Measurements from ENCODE around the gene LINGO3.
A peak's percentile ranks its signal among the peaks of the same experiment; 100 is the strongest.

Gene LINGO3

DNA sequence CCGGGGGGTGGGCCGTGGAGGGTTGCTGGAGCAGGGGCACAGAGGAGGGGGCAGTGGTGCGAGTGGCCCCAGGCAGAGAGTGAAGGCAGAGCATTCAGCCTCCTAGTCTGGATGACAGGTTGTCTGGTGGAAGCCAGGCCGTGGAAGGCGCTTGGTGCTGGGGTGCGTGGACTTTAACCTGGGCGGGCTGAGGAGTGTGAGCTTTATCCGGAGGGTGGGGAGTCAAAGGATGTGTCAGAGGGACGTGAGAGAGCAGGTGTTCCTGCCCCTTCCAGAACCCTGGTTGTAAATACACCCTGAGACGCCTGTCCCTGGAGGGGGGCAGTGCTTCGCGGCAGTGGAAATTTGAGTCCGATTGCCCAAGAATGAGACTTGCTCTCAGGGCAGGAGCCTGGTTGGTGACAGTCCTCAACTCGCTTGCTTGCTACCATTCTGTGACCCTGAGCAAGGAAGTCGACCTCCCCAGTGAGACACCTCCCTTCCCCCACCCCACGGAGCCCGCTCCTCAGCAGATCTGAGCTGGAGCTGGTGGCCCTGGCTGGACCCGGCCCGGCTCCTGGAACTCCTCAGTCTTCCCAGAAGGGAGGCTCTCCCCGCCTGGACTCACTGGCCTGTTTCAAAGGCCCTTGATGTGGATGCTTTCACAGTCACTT is 22.8 kb upstream of the LINGO3 start:
- Histone ChIP-seq H3K27ac (ENCODE audit: extremely low read depth, low read depth, low read length) (peak overlapping the region; percentile 12), H3K4me3 (ENCODE audit: low read depth, low read length) (no peak overlapping the region), H3K9me3 (ENCODE audit: control insufficient read depth, insufficient read depth, low read depth, low read length) (no peaks in the 10 kb centered on the region), H3K36me3 (ENCODE audit: control insufficient read depth in 2 of 2, insufficient read depth in 1 of 2, low read length in 2 of 2) (peaks cover 0 to 15% of the 10 kb centered on the region in 2 experiments; a peak in 2 of 3 replicates), H3K4me1 (ENCODE audit: control insufficient read depth, insufficient read depth, low read length) (peaks cover 14% of the 10 kb centered on the region)
- POLR2A ChIA-PET: no interaction called here
- CTCF ChIA-PET: no interaction called here
- TF ChIP-seq KLF1 (tag by site-specific recombination; IDR thresholded peaks at IDR 0.05): peak; percentile 48
- TF ChIP-seq TRIM28 (IDR thresholded peaks at IDR 0.05; ENCODE audit: borderline replicate concordance, low read length): no peak
- no peak for TF ChIP-seq ZNF777 (tag by site-specific recombination; IDR thresholded peaks at IDR 0.05; ENCODE audit: borderline replicate concordance)
- TF ChIP-seq, protein P1, sequence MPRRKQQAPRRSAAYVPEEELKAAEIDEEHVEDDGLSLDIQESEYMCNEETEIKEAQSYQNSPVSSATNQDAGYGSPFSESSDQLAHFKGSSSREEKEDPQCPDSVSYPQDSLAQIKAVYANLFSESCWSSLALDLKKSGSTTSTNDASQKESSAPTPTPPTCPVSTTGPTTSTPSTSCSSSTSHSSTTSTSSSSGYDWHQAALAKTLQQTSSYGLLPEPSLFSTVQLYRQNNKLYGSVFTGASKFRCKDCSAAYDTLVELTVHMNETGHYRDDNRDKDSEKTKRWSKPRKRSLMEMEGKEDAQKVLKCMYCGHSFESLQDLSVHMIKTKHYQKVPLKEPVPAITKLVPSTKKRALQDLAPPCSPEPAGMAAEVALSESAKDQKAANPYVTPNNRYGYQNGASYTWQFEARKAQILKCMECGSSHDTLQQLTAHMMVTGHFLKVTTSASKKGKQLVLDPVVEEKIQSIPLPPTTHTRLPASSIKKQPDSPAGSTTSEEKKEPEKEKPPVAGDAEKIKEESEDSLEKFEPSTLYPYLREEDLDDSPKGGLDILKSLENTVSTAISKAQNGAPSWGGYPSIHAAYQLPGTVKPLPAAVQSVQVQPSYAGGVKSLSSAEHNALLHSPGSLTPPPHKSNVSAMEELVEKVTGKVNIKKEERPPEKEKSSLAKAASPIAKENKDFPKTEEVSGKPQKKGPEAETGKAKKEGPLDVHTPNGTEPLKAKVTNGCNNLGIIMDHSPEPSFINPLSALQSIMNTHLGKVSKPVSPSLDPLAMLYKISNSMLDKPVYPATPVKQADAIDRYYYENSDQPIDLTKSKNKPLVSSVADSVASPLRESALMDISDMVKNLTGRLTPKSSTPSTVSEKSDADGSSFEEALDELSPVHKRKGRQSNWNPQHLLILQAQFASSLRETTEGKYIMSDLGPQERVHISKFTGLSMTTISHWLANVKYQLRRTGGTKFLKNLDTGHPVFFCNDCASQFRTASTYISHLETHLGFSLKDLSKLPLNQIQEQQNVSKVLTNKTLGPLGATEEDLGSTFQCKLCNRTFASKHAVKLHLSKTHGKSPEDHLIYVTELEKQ (tag by site-specific recombination; IDR thresholded peaks at IDR 0.05; ENCODE audit: borderline replicate concordance): no peak
- no peak for TF ChIP-seq SALL2 (tag by site-specific recombination; IDR thresholded peaks at IDR 0.05; ENCODE audit: borderline replicate concordance)
- TF ChIP-seq ZSCAN4 (tag by site-specific recombination; IDR thresholded peaks at IDR 0.05): no peak
- TF ChIP-seq ZNF169 (tag by site-specific recombination; IDR thresholded peaks at IDR 0.05): no peak
- peak; percentile 51 for TF ChIP-seq GLIS1 (tag by site-specific recombination; IDR thresholded peaks at IDR 0.05)
- TF ChIP-seq ZNF133 (tag by site-specific recombination; IDR thresholded peaks at IDR 0.05): no peak
- no peak for TF ChIP-seq ZNF114 (tag by site-specific recombination; IDR thresholded peaks at IDR 0.05)
- TF ChIP-seq ZNF175 (tag by site-specific recombination; IDR thresholded peaks at IDR 0.05): no peak
- TF ChIP-seq ZNF416 (tag by site-specific recombination; IDR thresholded peaks at IDR 0.05): no peak
- TF ChIP-seq ZNF239 (tag by site-specific recombination; IDR thresholded peaks at IDR 0.05): no peak
- TF ChIP-seq SETDB1 (IDR thresholded peaks at IDR 0.05; ENCODE audit: insufficient read length, low read length): no peak
- TF ChIP-seq KLF8 (tag by site-specific recombination; IDR thresholded peaks at IDR 0.05): no peak
- no peak for TF ChIP-seq KLF9 (tag by site-specific recombination; IDR thresholded peaks at IDR 0.05; ENCODE audit: low read depth)
- TF ChIP-seq ZNF23 (tag by site-specific recombination; IDR thresholded peaks at IDR 0.05; ENCODE audit: borderline replicate concordance): no peak
- TF ChIP-seq ZNF391 (tag by site-specific recombination; IDR thresholded peaks at IDR 0.05; ENCODE audit: borderline replicate concordance, low read depth): no peak
- TF ChIP-seq ZNF768 (tag by site-specific recombination; IDR thresholded peaks at IDR 0.05): no peak
- peak; percentile 42 for TF ChIP-seq SP2 (tag by site-specific recombination; IDR thresholded peaks at IDR 0.05)
- TF ChIP-seq HOXC10 (CRISPR knock-in tag; IDR thresholded peaks at IDR 0.05): no peak
- no peak for TF ChIP-seq ZNF843 (tag by site-specific recombination; IDR thresholded peaks at IDR 0.05)
- TF ChIP-seq ZNF621 (tag by site-specific recombination; IDR thresholded peaks at IDR 0.05): no peak
- TF ChIP-seq, protein P2, sequence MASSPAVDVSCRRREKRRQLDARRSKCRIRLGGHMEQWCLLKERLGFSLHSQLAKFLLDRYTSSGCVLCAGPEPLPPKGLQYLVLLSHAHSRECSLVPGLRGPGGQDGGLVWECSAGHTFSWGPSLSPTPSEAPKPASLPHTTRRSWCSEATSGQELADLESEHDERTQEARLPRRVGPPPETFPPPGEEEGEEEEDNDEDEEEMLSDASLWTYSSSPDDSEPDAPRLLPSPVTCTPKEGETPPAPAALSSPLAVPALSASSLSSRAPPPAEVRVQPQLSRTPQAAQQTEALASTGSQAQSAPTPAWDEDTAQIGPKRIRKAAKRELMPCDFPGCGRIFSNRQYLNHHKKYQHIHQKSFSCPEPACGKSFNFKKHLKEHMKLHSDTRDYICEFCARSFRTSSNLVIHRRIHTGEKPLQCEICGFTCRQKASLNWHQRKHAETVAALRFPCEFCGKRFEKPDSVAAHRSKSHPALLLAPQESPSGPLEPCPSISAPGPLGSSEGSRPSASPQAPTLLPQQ (tag by site-specific recombination; IDR thresholded peaks at IDR 0.05): no peak
- no peak for TF ChIP-seq WT1 (tag by site-specific recombination; IDR thresholded peaks at IDR 0.05)
- no peak for TF ChIP-seq ZNF10 (tag by site-specific recombination; IDR thresholded peaks at IDR 0.05)
- no peak for TF ChIP-seq ZNF510 (tag by site-specific recombination; IDR thresholded peaks at IDR 0.05; ENCODE audit: insufficient replicate concordance)
- TF ChIP-seq ZBTB48 (tag by site-specific recombination; IDR thresholded peaks at IDR 0.05): peak; percentile 56
- 0 out of 2 replicates have a peak, but pooled peaks have one; percentile 34 for TF ChIP-seq ZNF398 (tag by site-specific recombination; IDR thresholded peaks at IDR 0.05)
- no peak for TF ChIP-seq ZNF274 (IDR thresholded peaks at IDR 0.05; ENCODE audit: low read length)
- no peak for TF ChIP-seq ZNF274 (tag by site-specific recombination; IDR thresholded peaks at IDR 0.05; ENCODE audit: borderline replicate concordance)
- TF ChIP-seq GFI1B (tag by site-specific recombination; IDR thresholded peaks at IDR 0.05): no peak
- TF ChIP-seq ZIC2 (tag by site-specific recombination; IDR thresholded peaks at IDR 0.05): 0 out of 2 replicates have a peak, but pooled peaks have one; percentile 45
